Loucy (cell line): Measurements from ENCODE around the gene IFNAR2.

ENCODE experiments used
- H2AFZ ChIP-seq: fragments of 200-600 bp; sonication (generic); 2 replicates; pipeline ENCODE4 v1.6.0; 2016; ENCODE audit warnings: antibody characterized with exemption, mild to moderate bottlenecking, low read length, moderate library complexity
- H3F3A ChIP-seq: fragments of 200-600 bp; 2 replicates; pipeline ENCODE4 v1.6.0; 2016; ENCODE audit warnings: antibody characterized with exemption, low read depth, mild to moderate bottlenecking
- H3K27me3 ChIP-seq: fragments of 200-600 bp; sonication (generic); 2 replicates; pipeline ENCODE4 v1.6.1; 2014; ENCODE audit warnings: low read length, mild to moderate bottlenecking; ENCODE audit not compliant: insufficient read depth, poor library complexity, severe bottlenecking
- H3K36me3 ChIP-seq: fragments of 200-600 bp; sonication (generic); 2 replicates; pipeline ENCODE4 v1.6.1; 2016; ENCODE audit warnings: low read length; ENCODE audit not compliant: insufficient read depth
- H3K4me1 ChIP-seq: fragments of 200-600 bp; sonication (generic); 2 replicates; pipeline ENCODE4 v1.5.1; 2014; ENCODE audit warnings: low read length, mild to moderate bottlenecking; ENCODE audit not compliant: insufficient read depth, poor library complexity, severe bottlenecking
- H3K4me2 ChIP-seq: fragments of 200-600 bp; sonication (generic); 2 replicates; pipeline ENCODE4 v1.6.0; 2014; ENCODE audit warnings: antibody characterized with exemption, low read length, low read depth, mild to moderate bottlenecking; ENCODE audit not compliant: poor library complexity, severe bottlenecking
- H3K4me3 ChIP-seq: fragments of 200-600 bp; sonication (generic); 2 replicates; pipeline ENCODE4 v1.5.1; 2014; ENCODE audit warnings: low read length, mild to moderate bottlenecking, mixed read lengths; ENCODE audit not compliant: poor library complexity, severe bottlenecking
- H3K79me2 ChIP-seq: fragments of 200-600 bp; sonication (generic); 2 replicates; pipeline ENCODE4 v1.6.1; 2014; ENCODE audit warnings: low read length; ENCODE audit not compliant: insufficient read depth
- H3K9ac ChIP-seq: fragments of 200-600 bp; sonication (generic); 2 replicates; pipeline ENCODE4 v1.6.0; 2014; ENCODE audit warnings: mild to moderate bottlenecking, low read depth, low read length, moderate library complexity; ENCODE audit not compliant: poor library complexity, severe bottlenecking
- H3K9me2 ChIP-seq: fragments of 200-600 bp; sonication (generic); replicated peaks from 2 replicates; pipeline ENCODE4 v1.6.1; 2016; ENCODE audit warnings: low read depth, low read length, mixed read lengths
- H3K9me3 ChIP-seq: fragments of 200-600 bp; sonication (generic); 2 replicates; pipeline ENCODE4 v1.6.1; 2014; ENCODE audit warnings: mild to moderate bottlenecking, antibody characterized with exemption, low read length, low read depth; ENCODE audit not compliant: insufficient read depth
- H4K20me1 ChIP-seq: fragments of 200-600 bp; sonication (generic); 2 replicates; pipeline ENCODE4 v1.6.0; 2014; ENCODE audit warnings: antibody characterized with exemption, low read length, mild to moderate bottlenecking; ENCODE audit not compliant: insufficient read depth, poor library complexity, severe bottlenecking
- CTCF ChIP-seq: fragments of 200-600 bp; sonication (generic); conservative IDR thresholded peaks from 2 replicates; pipeline ENCODE4 v1.5.1; 2014; ENCODE audit warnings: mild to moderate bottlenecking, antibody characterized with exemption, low read length
- EZH2phosphoT487 ChIP-seq: fragments of 200-600 bp; IDR thresholded peaks from 2 replicates; pipeline ENCODE4 v1.6.1; 2018; ENCODE audit warnings: antibody characterized with exemption, mild to moderate bottlenecking, moderate library complexity, borderline replicate concordance

Gene IFNAR2

GRCh38 chr21:33236766-33237165 lies 7.0 kb downstream of the IFNAR2 start:
- peaks cover 99% of the 10 kb centered on the region for H3K79me2 ChIP-seq
- peaks cover 36% of the 10 kb centered on the region for H4K20me1 ChIP-seq
- H3K9me2 ChIP-seq, result no peaks in the 10 kb centered on the region
- H3K4me1 ChIP-seq, result peaks cover 92% of the 10 kb centered on the region
- no peaks in the 10 kb centered on the region for H3K27me3 ChIP-seq
- H3K9ac ChIP-seq, result peak overlapping the region; percentile 42
- peak overlapping the region; percentile 55 for H3K4me2 ChIP-seq
- no peak for TF ChIP-seq EZH2phosphoT487
- TF ChIP-seq CTCF, result no peak
- peak overlapping the region; percentile 56 for H3K4me3 ChIP-seq
- no peaks in the 10 kb centered on the region for H3K9me3 ChIP-seq
- no peaks in the 10 kb centered on the region; the same call in none of the 2 replicates for H3K36me3 ChIP-seq
- H2AFZ ChIP-seq, result no peak overlapping the region
- H3F3A ChIP-seq, result no peaks in the 10 kb centered on the region

- Histone ChIP-seq H3K9ac (peak overlapping the region; percentile 60), H2AFZ (no peak overlapping the region), H3F3A (peaks cover 3% of the 10 kb centered on the region; the same call in 1 of the 2 replicates), H4K20me1 (peaks cover 32% of the 10 kb centered on the region), H3K27me3 (no peaks in the 10 kb centered on the region), H3K4me3 (peak overlapping the region; percentile 47), H3K4me2 (peak overlapping the region; percentile 55), H3K4me1 (peaks cover 90% of the 10 kb centered on the region), H3K36me3 (peaks cover 5% of the 10 kb centered on the region), H3K9me3 (no peaks in the 10 kb centered on the region), H3K9me2 (no peaks in the 10 kb centered on the region), H3K79me2 (peaks cover 99% of the 10 kb centered on the region)
- TF ChIP-seq CTCF (no peak), EZH2phosphoT487 (no peak)
Observed at GRCh38 chr21:33237486-33237885, 7.7 kb downstream of the IFNAR2 start.

DNA sequence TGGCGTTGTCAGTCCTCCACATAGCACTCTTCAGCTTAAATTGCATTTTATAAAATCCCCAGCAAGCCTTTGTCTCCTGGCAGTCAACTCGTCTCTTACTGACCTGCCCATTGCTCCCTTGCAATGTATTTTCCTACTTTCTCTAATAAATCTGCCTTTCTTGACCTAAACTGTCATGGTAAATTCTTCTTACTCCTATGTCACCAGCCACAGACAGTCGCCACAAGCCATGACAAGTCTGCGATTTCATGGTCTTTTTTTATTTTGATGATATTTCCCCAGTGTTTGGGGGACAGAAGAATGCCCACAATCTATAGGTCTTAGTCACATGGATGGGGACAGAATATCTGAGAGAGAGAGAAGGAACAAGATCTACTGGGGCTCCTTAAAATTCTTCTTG lies 8.4 kb downstream of the IFNAR2 start:
- no peaks in the 10 kb centered on the region for H3K9me2 ChIP-seq
- H3K4me3 ChIP-seq, result peak overlapping the region; percentile 47
- peak overlapping the region; percentile 55 for H3K4me2 ChIP-seq
- H3K9me3 ChIP-seq, result no peaks in the 10 kb centered on the region
- H4K20me1 ChIP-seq, result peaks cover 31% of the 10 kb centered on the region
- H2AFZ ChIP-seq, result no peak overlapping the region
- peaks cover 99% of the 10 kb centered on the region for H3K79me2 ChIP-seq
- TF ChIP-seq CTCF (no peak), EZH2phosphoT487 (no peak)
- H3F3A ChIP-seq, result peaks cover 3% of the 10 kb centered on the region; the same call in 1 of the 2 replicates
- H3K4me1 ChIP-seq, result peaks cover 89% of the 10 kb centered on the region
- H3K27me3 ChIP-seq, result no peaks in the 10 kb centered on the region
- peaks cover 8% of the 10 kb centered on the region for H3K36me3 ChIP-seq
- peak overlapping the region; percentile 60 for H3K9ac ChIP-seq
